Parathyroid adenoma (tissue), 2 donors: ENCODE results near the gene DNAJB13.

Experiments used
- H2AFZ ChIP-seq: fragments of 300-600 bp; sonication (generic); one replicate; pipeline ENCODE4 v1.7.0; 2017; ENCODE audit warnings: antibody characterized with exemption, mild to moderate bottlenecking
- H3K27ac ChIP-seq: fragments of 300-600 bp; sonication (generic); one replicate; pipeline ENCODE4 v1.7.0; 2017
- H3K27me3 ChIP-seq: fragments of 300-600 bp; sonication (generic); one replicate; pipeline ENCODE4 v1.7.0; 2017; ENCODE audit warnings: low read length; ENCODE audit not compliant: control insufficient read depth, insufficient read depth
- H3K36me3 ChIP-seq: fragments of 300-600 bp; sonication (generic); one replicate; pipeline ENCODE4 v1.7.0; 2017; ENCODE audit warnings: low read length; ENCODE audit not compliant: control insufficient read depth, insufficient read depth
- H3K4me1 ChIP-seq: fragments of 300-600 bp; sonication (generic); one replicate; pipeline ENCODE4 v1.7.0; 2017; ENCODE audit warnings: control low read depth
- H3K4me2 ChIP-seq: fragments of 300-600 bp; sonication (generic); one replicate; pipeline ENCODE4 v1.7.0; 2017; ENCODE audit warnings: low read length
- H3K4me3 ChIP-seq: fragments of 300-600 bp; sonication (generic); one replicate; pipeline ENCODE4 v1.7.0; 2017; ENCODE audit warnings: low read depth, low read length
- H3K79me2 ChIP-seq: fragments of 300-600 bp; sonication (generic); one replicate; pipeline ENCODE4 v1.7.0; 2017; ENCODE audit warnings: control low read depth
- H3K9ac ChIP-seq: fragments of 300-600 bp; sonication (generic); one replicate; pipeline ENCODE4 v1.7.0; 2017; ENCODE audit warnings: mild to moderate bottlenecking
- H3K9me3 ChIP-seq: fragments of 300-600 bp; sonication (generic); one replicate; pipeline ENCODE4 v1.7.0; 2017; ENCODE audit warnings: low read length; ENCODE audit not compliant: control insufficient read depth
- CTCF ChIP-seq: fragments of 300-600 bp; sonication (generic); IDR thresholded peaks from one replicate; pipeline ENCODE4 v1.7.0; 2017; ENCODE audit warnings: antibody characterized with exemption, mild to moderate bottlenecking
- donor health status: primary hyperparathyroidism.

Gene DNAJB13

GRCh38 chr11:73978576-73979086 lies 27.8 kb downstream of the DNAJB13 start:
- Histone ChIP-seq H3K4me1 (no peaks in the 10 kb centered on the region), H3K4me3 (no peak overlapping the region), H3K9ac (no peak overlapping the region), H3K27ac (no peak overlapping the region), H3K79me2 (no peaks in the 10 kb centered on the region), H3K36me3 (no peaks in the 10 kb centered on the region), H3K4me2 (no peak overlapping the region), H3K27me3 (no peaks in the 10 kb centered on the region), H3K9me3 (no peaks in the 10 kb centered on the region), H2AFZ (no peak overlapping the region)
- TF ChIP-seq CTCF, result no peak

GRCh38 chr11:73980001-73980961 lies 29.5 kb downstream of the DNAJB13 start:
- H3K4me1 ChIP-seq, result no peaks in the 10 kb centered on the region
- no peak overlapping the region for H3K4me3 ChIP-seq
- H3K27me3 ChIP-seq, result no peaks in the 10 kb centered on the region
- no peaks in the 10 kb centered on the region for H3K9me3 ChIP-seq
- H3K79me2 ChIP-seq, result no peaks in the 10 kb centered on the region
- H3K36me3 ChIP-seq, result no peaks in the 10 kb centered on the region
- no peak overlapping the region for H2AFZ ChIP-seq
- H3K9ac ChIP-seq, result no peak overlapping the region
- H3K27ac ChIP-seq, result no peak overlapping the region
- no peak for TF ChIP-seq CTCF
- H3K4me2 ChIP-seq, result no peak overlapping the region

GRCh38 chr11:73981051-73981805 lies 30.4 kb downstream of the DNAJB13 start:
- Histone ChIP-seq H3K9me3 (no peaks in the 10 kb centered on the region), H3K36me3 (no peaks in the 10 kb centered on the region), H3K79me2 (no peaks in the 10 kb centered on the region), H2AFZ (no peak overlapping the region), H3K27ac (no peak overlapping the region), H3K4me2 (no peak overlapping the region), H3K27me3 (no peaks in the 10 kb centered on the region), H3K4me1 (no peaks in the 10 kb centered on the region), H3K9ac (no peak overlapping the region), H3K4me3 (peak overlapping the region; percentile 78)
- TF ChIP-seq CTCF, result no peak

GRCh38 chr11:73982595-73982989 lies 31.8 kb downstream of the DNAJB13 start, which contains the start of gene UCP2:
UCP2 (minus strand) TSS chr11:73982843; CDS start chr11:73978378, 4,465 bp downstream.
- peak within 1 kb of the TSS; percentile 78 for H3K4me3 ChIP-seq
- H2AFZ ChIP-seq, result peak within 1 kb of the TSS; percentile 82
- no peaks in the 10 kb centered on the region for H3K9me3 ChIP-seq
- H3K79me2 ChIP-seq, result no peaks in the 10 kb centered on the region
- TF ChIP-seq CTCF, result no peak
- H3K27ac ChIP-seq, result peak within 1 kb of the TSS; percentile 12
- H3K36me3 ChIP-seq, result no peaks in the 10 kb centered on the region
- no peaks in the 10 kb centered on the region for H3K4me1 ChIP-seq
- peak within 1 kb of the TSS; percentile 96 for H3K4me2 ChIP-seq
- no peaks in the 10 kb centered on the region for H3K27me3 ChIP-seq
- H3K9ac ChIP-seq, result no peak within 1 kb of the TSS
